HUES48 (cell line): ENCODE results near the gene ITGB7.
"Not testable (repeated sequence)": the region's sequence is repeated elsewhere in the genome, so short reads cannot be mapped to it uniquely, and the experiment has no call there.

Source experiments
- H3K27ac ChIP-seq: one replicate; pipeline ENCODE4 v1.7.0; 2013; ENCODE audit warnings: low read depth, low read length, inconsistent platforms
- H3K27me3 ChIP-seq: 2 replicates; pipeline ENCODE4 v1.6.1; 2013; ENCODE audit warnings: mild to moderate bottlenecking, low read length; ENCODE audit not compliant: control insufficient read depth, insufficient read depth
- H3K36me3 ChIP-seq: 2 replicates; pipeline ENCODE4 v1.6.1; 2013; ENCODE audit warnings: low read length; ENCODE audit not compliant: control insufficient read depth, insufficient read depth
- H3K4me1 ChIP-seq: 2 replicates; pipeline ENCODE4 v1.6.1; 2013; ENCODE audit warnings: mild to moderate bottlenecking, low read length; ENCODE audit not compliant: control insufficient read depth, insufficient read depth
- H3K4me3 ChIP-seq: 2 replicates; pipeline ENCODE4 v1.5.1; 2013; ENCODE audit warnings: mild to moderate bottlenecking, low read depth, low read length
- H3K9ac ChIP-seq: 2 replicates; pipeline ENCODE4 v1.6.1; 2013; ENCODE audit warnings: mild to moderate bottlenecking, low read depth, low read length, moderate library complexity
- H3K9me3 ChIP-seq: 2 replicates; pipeline ENCODE4 v1.6.1; 2013; ENCODE audit warnings: low read length; ENCODE audit not compliant: control insufficient read depth, insufficient read depth

The ITGB7 gene

DNA sequence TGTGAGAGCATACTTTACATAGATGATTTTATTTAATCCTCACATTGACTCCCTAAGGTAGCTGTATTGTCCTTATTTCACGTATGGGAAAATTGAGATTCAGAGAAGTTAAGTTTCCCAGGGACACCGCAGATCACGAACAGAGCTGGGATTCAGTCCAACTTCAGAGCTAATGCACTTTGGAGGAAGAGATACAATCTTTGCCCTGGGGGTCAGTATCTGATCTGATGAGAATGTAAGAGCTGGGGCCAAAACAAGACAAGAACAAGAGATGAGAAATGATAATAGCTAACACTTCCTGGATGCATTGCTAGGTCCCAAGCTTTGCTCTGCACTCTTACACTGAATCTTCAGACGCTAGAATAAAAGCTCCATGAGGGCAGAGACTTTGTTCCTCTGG, 20.3 kb downstream of the ITGB7 start:
- no peak overlapping the region for H3K4me3 ChIP-seq

DNA sequence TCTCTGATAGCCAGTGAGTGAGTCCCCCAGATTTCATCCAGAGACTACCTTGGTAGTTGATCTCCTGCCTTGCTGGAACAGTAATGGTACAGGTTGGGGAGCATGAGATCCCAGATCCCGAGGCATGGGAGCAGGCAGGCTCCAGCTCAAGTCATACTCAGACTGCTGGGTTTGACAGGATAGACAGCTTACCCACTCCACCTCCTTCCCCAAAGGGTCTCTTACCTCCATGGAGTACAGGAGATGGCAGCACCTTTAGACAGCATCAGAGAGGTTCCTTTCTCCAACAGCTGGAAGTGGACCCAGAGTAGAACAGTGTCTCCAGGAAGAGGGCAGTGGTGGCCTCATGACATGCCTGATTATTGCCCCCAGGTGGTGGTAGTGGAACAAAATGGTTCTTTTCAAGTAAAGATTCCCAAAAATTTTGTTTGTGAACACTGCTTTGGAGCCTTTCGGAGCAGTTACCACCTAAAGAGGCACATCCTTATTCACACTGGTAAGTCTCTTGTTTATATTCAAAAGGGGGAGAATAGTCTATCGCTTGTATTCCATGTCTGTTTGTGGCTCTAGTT, 21.4 kb downstream of the ITGB7 start:
- H3K27me3 ChIP-seq = no peaks in the 10 kb centered on the region
- no peak overlapping the region for H3K4me3 ChIP-seq
- H3K36me3 ChIP-seq = peaks cover 60% of the 10 kb centered on the region
- H3K27ac ChIP-seq = no peak overlapping the region
- H3K9ac ChIP-seq = no peak overlapping the region
- H3K4me1 ChIP-seq = peaks cover 17% of the 10 kb centered on the region
- no peaks in the 10 kb centered on the region for H3K9me3 ChIP-seq

More for the DNA sequence above, 20.3 kb downstream of the ITGB7 start:
- Histone ChIP-seq H3K9me3 (no peaks in the 10 kb centered on the region), H3K27me3 (no peaks in the 10 kb centered on the region), H3K9ac (no peak overlapping the region), H3K27ac (no peak overlapping the region), H3K4me1 (peaks cover 12% of the 10 kb centered on the region), H3K36me3 (peaks cover 60% of the 10 kb centered on the region)

DNA sequence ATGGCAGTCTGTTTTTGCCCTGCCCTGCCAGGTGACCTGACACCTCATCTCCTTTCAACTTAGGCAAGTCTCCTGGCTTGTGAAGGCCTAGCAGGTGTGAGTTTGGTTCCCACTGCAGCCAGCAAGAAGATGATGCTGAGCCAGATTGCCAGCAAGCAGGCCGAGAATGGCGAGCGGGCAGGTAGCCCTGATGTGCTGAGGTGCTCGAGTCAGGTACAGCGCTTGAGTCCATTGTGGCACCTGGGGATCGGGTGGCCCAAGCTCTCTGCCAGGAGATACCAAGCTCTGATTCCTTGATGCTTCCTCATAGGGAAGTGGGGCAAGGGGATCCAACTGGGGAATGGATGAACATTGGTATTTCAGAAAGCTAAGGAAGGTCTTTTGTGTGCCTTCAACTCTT, 22.2 kb downstream of the ITGB7 start:
- Histone ChIP-seq H3K4me1 (peaks cover 16% of the 10 kb centered on the region), H3K27me3 (peaks cover under 1% of the 10 kb centered on the region; the same call in 1 of the 2 replicates), H3K36me3 (peaks cover 60% of the 10 kb centered on the region), H3K27ac (no peak overlapping the region), H3K9ac (no peak overlapping the region), H3K4me3 (no peak overlapping the region), H3K9me3 (no peaks in the 10 kb centered on the region)

DNA sequence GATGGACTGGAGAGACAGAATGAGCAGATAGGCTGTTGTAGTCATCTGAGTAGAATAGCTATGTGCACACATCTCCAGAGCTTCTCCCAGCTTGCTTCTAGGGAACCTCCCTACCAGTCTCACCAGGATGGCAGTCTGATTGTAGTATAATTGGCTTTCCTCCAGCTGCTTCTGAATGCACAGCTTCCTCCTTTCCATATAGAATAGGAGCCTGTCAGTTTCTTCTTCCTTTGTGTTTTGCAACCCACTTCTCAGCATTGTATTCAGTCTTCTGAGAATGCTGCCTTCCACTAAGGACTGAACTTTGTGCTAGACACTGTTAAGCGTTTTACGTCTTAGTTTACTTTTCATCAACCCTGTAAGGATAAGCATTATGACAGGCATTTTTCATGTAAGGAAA, 24.1 kb downstream of the ITGB7 start:
- Histone ChIP-seq H3K9ac (no peak overlapping the region), H3K9me3 (no peaks in the 10 kb centered on the region), H3K4me3 (no peak overlapping the region), H3K27me3 (peaks cover 17% of the 10 kb centered on the region), H3K27ac (no peak overlapping the region), H3K4me1 (peaks cover 12% of the 10 kb centered on the region; the same call in 1 of the 2 replicates), H3K36me3 (peaks cover 57% of the 10 kb centered on the region)

- Histone ChIP-seq H3K36me3 (peaks cover 48% of the 10 kb centered on the region), H3K27ac (no peak overlapping the region), H3K9ac (no peak overlapping the region)
Measured at GRCh38 chr12:53181935-53182334, 25.1 kb downstream of the ITGB7 start.

DNA sequence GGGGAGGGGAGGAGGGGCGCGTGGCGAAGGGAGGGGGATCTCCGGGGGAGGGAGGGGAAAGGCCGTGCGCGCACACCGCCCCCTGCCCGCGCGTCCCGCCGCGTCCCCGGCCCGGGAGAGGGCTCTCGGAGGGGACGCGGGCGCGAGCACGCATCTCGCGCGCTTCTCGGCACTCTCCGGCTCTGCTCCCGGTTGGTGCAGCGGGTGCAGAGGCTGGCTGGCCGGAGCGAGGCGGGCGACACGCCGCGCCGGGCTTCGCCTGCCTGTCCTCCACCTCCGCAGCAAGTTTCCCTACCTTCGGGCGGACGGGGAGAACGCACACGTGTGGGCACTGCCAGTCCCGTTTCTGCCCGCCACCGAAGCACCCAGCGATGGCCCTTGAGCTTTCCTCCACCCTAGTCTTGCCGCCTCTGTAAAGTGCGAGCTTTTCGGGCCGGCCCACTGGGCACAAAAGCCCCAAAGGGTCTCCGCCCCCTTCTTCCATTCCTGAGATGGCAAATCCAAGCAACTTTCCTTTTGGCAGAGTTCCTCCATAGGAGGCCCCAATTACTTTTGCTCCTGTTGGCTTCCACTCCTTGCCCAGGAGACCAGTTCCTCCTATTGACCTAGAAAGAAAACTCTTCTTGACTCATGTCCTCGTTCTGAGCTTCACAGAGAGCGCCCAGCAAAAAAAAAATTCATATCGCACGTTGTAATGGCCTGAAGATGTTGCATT, 26.0 kb downstream of the ITGB7 start:
- H3K27me3 ChIP-seq = peaks cover 35% of the 10 kb centered on the region
- peak overlapping the region; percentile 97 for H3K4me3 ChIP-seq
- peak overlapping the region; percentile 71 for H3K9ac ChIP-seq
- H3K36me3 ChIP-seq = peaks cover 39% of the 10 kb centered on the region
- H3K9me3 ChIP-seq = no peaks in the 10 kb centered on the region
- H3K27ac ChIP-seq = peak overlapping the region; percentile 97
- H3K4me1 ChIP-seq = peaks cover 12% of the 10 kb centered on the region; the same call in 1 of the 2 replicates

More at GRCh38 chr12:53181935-53182334, 25.1 kb downstream of the ITGB7 start:
- peaks cover 26% of the 10 kb centered on the region for H3K27me3 ChIP-seq
- H3K4me3 ChIP-seq = peak overlapping the region; percentile 97
- H3K4me1 ChIP-seq = peaks cover 12% of the 10 kb centered on the region; the same call in 1 of the 2 replicates
- H3K9me3 ChIP-seq = no peaks in the 10 kb centered on the region

GRCh38 chr12:53180220-53180930, 26.7 kb downstream of the ITGB7 start, which contains the start of the genes CSAD and ZNF740:
Gene CSAD (minus strand): TSS chr12:53180925. CDS start chr12:53173470, 7,455 bp downstream.
Gene ZNF740 (plus strand): TSS chr12:53180722. CDS start chr12:53181984, 1,262 bp downstream.
- Histone ChIP-seq H3K4me3 (peak within 1 kb of the TSS; percentile 97), H3K27me3 (peaks cover 42% of the 10 kb centered on the region), H3K9ac (peak within 1 kb of the TSS; percentile 71), H3K27ac (peak within 1 kb of the TSS; percentile 97), H3K9me3 (no peaks in the 10 kb centered on the region), H3K36me3 (peaks cover 32% of the 10 kb centered on the region), H3K4me1 (peaks cover 17% of the 10 kb centered on the region)

- H3K4me3 ChIP-seq = peak overlapping the region; percentile 97
- H3K36me3 ChIP-seq = peaks cover 26% of the 10 kb centered on the region
- peaks cover 46% of the 10 kb centered on the region for H3K27me3 ChIP-seq
- H3K9me3 ChIP-seq = no peaks in the 10 kb centered on the region
- peak overlapping the region; percentile 97 for H3K27ac ChIP-seq
- peaks cover 21% of the 10 kb centered on the region for H3K4me1 ChIP-seq
- H3K9ac ChIP-seq = peak overlapping the region; percentile 54
Measured at GRCh38 chr12:53179687-53180219, 27.3 kb downstream of the ITGB7 start.

DNA sequence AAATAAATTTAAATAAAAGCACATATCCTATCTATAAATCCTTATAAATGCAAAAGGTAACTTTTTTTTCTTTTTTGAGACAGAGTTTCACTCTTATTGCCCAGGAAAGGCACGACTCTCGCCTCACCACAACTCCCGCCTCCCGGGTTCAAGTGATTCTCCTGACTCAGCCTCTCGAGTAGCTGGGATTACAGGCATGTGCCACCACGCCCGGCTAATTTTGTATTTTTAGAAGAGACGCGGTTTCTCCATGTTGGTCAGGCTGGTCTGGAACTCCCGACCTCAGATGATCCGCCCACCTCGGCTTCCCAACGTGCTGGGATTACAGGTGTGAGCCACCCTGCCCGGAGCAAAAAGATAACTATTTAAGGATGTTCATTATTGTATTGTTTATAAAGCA, 28.2 kb downstream of the ITGB7 start:
- H3K27ac ChIP-seq, H3K9ac ChIP-seq, H3K9me3 ChIP-seq, H3K4me3 ChIP-seq: not testable (repeated sequence)
- H3K27me3 ChIP-seq = peaks cover 55% of the 10 kb centered on the region
- H3K36me3 ChIP-seq = peaks cover 20% of the 10 kb centered on the region
- H3K4me1 ChIP-seq = peaks cover 22% of the 10 kb centered on the region

- Histone ChIP-seq H3K27me3 (peaks cover 69% of the 10 kb centered on the region), H3K4me1 (peaks cover 22% of the 10 kb centered on the region)
- not testable (repeated sequence) for H3K27ac ChIP-seq, H3K9me3 ChIP-seq, H3K9ac ChIP-seq, H3K4me3 ChIP-seq, H3K36me3 ChIP-seq
Measured at GRCh38 chr12:53177447-53177846, 29.6 kb downstream of the ITGB7 start.
